Renal cortical epithelial cell (primary cell): ENCODE results near the gene NIPAL4. TPM values are rescaled to one million over a fixed set of nuclear protein-coding genes. Genes with fewer than 3 reads are reported as not detected.
A peak's percentile ranks its signal among the peaks of the same experiment; 100 is the strongest.

Experiments used
- DNase-seq: peaks from one replicate; pipeline ENCODE4 v3.0.0-alpha.2; 2011; ENCODE audit warnings: low read depth
- total RNA-seq: library from RNA; depleted of rRNA; stranded (reverse); fragments of >200 nt; gene quantifications from 2 replicates; pipeline ENCODE4 v1.2.3, GENCODE V29; 2014

Gene NIPAL4
- total RNA-seq, 1 donor from 2014 or later: 1.1 TPM

- DNase-seq: no peak
These were observed 25.3 kb downstream of the NIPAL4 start for GRCh38 chr5:157485340-157485739.

DNA sequence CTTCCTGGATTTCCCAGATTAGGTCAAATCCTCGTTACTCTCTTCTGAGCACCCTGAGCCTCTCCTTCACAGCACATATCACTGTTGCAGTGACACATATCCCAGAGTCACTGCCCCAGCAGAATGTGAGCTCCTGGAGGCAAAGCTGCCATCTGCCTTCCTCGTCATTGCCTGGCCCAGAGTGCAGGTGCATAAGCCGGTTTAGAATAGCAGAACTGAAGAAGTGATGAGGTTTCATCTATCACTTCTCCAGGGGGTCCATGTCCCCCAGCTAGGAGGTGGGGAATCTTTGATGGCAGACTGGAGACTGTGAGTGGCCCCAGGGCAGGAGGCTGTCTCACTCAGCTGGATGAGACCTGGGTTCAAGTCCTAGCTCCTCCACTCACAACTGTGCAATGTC is 25.8 kb downstream of the NIPAL4 start:
- no peak for DNase-seq

DNA sequence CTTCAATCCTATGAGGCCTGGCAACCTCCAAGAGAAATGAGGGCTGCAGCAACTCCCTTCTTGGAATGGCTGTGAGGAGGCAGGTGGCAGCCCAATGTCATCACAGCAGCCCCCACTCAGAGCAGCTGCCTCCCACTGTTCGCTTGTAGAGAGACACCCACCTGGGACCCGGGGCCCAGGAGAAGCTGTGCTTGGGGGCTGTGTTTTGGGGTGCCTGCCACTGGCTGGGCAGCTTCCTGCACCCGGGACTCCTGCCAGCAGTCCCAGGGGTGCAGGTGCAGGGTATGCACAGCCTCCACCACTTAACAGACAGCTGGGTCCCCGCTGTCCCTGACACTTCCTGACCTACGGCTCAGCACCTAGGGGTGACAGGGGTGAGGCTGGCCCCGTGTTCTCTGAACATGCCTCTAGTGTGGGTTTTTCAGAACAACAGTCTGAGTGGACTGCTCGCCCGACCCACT is 26.2 kb downstream of the NIPAL4 start:
- no peak for DNase-seq

GRCh38 chr5:157486861-157487260 is 26.8 kb downstream of the NIPAL4 start:
- no peak for DNase-seq

DNA sequence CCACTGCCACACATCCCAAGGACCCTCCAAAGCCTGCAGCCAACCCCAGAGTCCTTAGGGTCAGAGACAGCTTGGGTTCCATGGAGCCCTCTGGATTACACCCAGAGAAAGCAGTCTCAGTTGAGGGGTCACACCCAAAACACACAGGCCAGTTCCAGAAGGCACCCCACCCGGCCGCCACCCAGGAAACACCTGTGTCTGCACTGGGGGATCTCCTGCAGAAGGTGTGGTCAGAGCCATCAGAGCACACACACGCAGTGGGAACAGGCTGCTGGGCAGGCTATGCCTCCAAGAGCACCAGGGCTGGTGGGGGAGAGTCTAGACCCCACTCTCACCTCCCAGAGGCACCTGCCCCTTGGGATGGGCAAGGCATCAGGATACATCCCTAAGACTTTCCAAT is 27.3 kb downstream of the NIPAL4 start:
- DNase-seq: no peak

GRCh38 chr5:157491471-157491995 is 31.5 kb downstream of the NIPAL4 start:
- DNase-seq: no peak

DNA sequence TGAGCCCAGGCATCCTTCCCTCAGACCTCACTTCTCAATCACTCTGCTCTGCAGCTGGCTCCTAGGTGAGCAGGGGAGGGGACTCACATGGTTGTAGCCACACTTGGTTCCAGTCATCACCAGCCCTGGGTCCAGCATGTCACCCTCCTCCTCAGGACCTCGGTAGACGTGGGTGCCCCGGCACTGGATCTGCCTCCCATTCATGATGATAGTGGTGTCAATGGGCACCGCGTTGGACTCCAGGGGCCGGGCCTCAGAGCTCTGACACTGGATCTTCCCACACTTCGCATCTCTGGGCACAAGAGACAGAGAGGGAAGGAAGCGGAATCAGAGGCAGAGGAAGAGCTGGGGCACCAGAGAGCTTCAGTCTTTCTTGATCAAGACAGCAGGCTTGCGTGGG is 32.9 kb downstream of the NIPAL4 start:
- DNase-seq: no peak

DNA sequence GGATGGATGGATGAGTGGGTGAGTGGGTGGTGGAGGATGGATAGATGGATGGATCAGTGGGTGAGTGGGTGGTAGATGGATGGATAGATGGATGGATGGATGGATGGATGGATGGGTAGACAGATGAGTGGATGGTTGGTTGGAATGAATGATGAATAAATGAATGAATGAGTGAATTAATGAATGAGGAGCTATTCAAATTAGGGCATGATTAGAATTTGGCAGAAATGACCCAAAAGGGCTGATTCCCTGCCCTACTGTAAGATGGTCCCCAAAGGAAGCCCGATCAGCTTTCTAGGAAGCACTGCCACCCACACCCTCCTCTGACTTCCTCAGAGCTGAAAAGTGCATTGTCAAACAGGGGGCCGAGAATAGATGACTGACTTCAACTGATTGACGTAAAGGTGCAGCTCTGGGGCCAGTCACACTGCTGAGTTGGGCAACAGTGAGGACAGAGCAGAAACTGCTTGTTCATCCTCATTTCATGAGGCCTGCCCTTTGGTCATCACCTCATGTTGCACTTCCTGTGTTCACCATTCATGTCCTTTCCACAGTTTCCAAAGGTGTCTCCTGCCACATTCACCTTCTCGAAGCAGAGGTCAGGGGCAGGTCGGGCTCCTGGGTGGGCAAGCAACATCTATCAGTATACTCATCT is 34.3 kb downstream of the NIPAL4 start:
- no peak for DNase-seq

DNA sequence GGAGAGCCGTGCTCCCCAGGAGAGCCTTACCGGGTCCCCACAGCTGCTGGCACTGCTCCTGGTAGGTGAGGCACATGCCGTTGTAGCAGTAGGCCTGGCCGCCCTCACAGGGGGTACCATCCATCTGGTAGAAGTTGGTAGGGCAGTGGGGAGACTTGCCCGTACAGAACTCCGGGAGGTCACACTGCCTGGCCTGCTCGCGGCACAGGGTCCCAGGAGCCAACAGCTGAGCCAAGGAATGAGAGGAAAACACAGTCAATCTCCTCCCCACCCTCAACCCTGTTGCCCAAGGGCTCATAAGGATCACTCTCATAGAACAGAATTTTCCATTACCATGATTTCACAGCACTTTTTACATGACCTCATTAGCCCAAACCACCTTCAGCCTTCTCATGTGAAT is 36.9 kb downstream of the NIPAL4 start:
- no peak for DNase-seq

DNA sequence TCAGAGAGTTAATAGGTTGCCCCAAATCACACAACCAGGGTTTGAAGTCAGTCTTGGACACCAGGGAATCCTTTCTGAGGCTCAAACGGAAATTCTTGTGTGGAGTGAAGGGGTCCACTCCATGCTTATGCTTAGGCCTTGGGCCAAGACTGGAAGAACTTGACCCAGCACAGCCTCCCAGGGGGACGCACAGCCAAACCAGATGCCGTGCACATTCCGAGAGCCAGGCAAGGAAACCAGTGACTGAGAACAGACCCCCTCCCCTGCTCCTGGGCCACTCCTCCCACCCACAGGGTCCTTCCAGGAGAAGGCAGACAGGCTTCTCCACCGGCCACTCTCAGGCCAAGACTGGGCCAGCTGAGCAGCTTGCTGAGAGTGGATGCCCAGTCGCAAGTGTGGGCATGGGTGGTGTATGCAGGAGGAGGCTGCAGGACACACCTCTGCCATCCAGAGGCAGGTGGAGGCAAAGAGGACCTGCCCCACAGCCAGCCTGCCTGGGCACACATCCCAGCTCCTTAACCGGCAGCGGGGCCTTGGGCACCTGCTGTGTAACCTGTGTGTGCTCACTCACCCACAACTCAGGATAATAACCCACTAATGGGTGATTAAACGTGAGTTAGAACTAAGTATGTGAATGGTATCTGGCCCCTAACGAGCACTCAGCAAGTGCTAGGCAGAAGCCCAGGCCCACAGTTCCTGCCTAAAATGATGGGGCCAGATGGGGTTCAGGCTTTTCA is 38.0 kb downstream of the NIPAL4 start:
- no peak for DNase-seq

- no peak for DNase-seq
These were observed 42.2 kb downstream of the NIPAL4 start for GRCh38 chr5:157502143-157502647.

DNA sequence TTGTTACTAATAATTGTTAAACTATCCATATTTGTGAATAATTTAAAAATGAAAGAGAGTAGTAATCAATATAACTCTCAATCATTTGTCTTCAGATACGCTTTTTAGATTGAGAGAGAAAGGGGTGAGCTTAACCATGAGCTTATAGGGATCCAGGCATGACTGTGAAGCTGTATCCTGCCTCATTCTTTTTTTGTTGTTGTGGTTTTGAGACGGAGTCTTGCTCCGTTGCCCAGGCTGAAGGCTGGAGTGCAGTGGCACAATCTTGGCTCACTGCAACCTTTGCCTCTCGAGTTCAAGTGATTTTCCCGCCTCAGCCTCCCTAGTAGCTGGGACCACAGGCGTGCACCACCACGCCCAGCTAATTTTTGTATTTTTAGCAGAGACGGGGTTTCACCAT is 44.0 kb downstream of the NIPAL4 start:
- DNase-seq: no peak

- DNase-seq: no peak
These were observed 45.5 kb downstream of the NIPAL4 start for GRCh38 chr5:157505496-157505895.

- no peak for DNase-seq
These were observed 46.1 kb downstream of the NIPAL4 start for GRCh38 chr5:157506066-157506590.

GRCh38 chr5:157506981-157507780 is 47.2 kb downstream of the NIPAL4 start:
- peak; percentile 60 for DNase-seq

GRCh38 chr5:157509093-157509492 is 49.1 kb downstream of the NIPAL4 start:
- DNase-seq: no peak

DNA sequence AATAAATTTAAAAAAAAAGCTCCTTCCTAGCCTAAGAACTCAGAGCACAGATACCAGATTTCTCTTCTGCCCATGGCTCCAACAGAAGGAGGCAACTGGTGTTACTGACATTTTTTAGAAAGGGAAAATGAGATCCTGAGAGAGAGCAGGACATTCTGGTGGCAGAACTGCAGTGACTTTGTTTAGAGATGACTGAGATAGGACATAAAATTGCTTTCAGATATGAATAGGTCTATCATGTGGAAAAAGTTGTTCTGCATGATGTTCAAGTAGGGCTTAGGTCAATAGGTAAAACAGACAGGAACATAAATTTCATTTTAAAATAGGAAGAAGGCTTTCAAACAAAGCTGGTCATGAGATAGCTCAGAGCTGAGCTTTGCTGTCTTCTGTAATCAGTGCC is 49.6 kb downstream of the NIPAL4 start:
- no peak for DNase-seq

DNA sequence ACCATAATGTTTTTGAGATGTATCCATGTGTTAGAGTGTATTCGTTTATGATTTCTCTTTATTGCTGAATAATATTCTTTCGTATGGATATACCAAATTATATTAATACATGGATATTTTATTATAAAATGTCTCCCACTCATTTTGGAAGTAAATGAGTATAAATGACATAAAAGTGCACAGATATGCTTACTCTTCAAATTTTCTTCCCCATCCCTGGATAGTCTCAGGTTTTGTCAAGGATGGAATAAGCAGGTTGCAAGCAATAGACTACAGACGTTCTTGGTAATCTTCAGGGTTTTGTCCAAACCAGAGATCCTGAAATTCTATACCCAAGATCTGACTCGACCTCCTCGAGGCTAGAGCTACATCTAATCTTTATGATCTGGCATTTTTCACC is 50.7 kb downstream of the NIPAL4 start:
- no peak for DNase-seq

DNA sequence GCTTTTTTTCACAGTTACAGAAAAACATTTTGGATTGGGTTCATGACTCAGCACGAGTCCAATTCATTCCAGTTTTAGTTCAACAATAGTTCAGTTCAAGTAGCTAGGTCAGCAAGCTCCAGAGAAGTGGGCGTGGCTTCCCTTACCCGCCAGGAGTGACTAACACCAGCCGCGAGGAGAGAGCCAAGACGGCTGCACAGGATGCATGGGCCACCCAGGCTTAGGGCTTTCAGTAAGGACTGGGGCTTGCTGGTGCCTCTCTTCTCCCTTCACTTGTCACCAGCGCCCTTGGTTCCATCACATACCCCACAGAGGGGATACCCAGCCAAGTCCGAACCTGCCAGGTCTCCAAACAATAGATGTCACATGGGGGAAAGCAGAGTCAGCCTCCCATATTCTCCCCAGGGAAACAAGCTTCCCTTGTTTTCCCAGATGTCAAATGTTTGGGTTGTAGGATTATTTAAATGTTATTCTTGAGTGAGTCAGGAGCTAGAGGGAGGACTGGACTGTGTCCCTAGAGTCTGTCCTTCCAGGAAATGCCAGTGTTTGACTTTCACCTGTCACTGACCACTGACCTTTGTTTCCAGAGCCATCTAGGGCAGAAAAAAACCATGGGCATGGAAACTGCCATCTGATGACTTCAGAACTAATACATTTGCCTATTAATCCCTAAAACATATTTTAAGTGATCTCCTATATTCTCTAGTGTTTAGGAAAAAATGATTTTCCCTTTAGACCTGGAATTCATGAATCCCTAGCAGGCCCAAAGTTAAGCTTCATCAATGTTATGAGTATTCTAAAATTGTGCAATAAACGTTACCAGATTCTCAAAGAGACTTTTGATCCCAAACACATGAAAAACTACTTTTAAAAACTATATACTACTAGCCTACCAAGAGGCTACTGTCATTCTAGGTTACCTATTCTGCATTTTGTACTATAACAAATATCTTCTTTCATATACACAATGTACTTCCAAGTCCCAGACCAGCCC is 51.9 kb downstream of the NIPAL4 start:
- peak; percentile 98 for DNase-seq

DNA sequence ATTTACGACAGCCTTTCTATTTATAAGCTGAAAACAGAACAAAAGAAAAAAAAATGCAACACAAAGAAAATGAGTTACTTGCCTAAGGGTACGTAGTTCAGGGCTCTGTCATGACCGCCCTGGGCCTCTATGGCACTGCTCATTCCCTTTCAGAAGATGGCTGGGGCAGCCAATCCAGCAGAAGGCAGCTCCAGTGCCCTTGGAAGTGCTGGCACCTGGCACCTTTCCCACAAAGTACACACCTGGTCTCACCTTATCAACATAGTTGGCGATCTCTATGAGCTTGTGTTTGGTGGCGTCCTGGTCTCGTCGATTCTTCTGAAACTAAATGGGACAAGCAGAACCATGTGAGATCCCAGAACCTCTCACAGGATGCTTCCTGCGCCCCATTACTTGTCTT is 53.2 kb downstream of the NIPAL4 start:
- DNase-seq: no peak

GRCh38 chr5:157514974-157515373 is 55.0 kb downstream of the NIPAL4 start:
- no peak for DNase-seq
